ENCODE results near the gene SCN8A.

DNA sequence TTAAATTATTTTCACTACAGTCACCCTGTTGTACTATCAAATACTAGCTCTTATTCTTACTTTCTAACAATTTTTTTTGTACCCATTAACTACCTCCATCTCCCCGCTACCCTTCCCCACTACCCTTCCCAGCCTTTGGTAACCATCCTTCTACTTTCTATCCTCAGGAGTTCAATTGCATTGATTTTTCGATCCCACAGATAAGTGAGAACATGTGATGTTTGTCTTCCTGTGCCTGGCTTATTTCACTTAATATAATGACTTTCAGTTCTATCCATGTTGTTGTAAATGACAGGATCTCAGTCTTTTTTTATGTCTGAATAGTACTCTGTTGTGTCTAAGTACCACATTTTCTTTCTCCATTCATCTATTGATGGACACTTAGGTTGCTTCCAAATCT lies 139.7 kb downstream of the SCN8A start:
- TF ChIP-seq, protein P1, sequence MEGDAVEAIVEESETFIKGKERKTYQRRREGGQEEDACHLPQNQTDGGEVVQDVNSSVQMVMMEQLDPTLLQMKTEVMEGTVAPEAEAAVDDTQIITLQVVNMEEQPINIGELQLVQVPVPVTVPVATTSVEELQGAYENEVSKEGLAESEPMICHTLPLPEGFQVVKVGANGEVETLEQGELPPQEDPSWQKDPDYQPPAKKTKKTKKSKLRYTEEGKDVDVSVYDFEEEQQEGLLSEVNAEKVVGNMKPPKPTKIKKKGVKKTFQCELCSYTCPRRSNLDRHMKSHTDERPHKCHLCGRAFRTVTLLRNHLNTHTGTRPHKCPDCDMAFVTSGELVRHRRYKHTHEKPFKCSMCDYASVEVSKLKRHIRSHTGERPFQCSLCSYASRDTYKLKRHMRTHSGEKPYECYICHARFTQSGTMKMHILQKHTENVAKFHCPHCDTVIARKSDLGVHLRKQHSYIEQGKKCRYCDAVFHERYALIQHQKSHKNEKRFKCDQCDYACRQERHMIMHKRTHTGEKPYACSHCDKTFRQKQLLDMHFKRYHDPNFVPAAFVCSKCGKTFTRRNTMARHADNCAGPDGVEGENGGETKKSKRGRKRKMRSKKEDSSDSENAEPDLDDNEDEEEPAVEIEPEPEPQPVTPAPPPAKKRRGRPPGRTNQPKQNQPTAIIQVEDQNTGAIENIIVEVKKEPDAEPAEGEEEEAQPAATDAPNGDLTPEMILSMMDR (IDR thresholded peaks at IDR 0.05), result no peak
- no peak for TF ChIP-seq EP300 (IDR thresholded peaks at IDR 0.05)

All from ovary (tissue), 3 donors.